SK-N-SH treated with all-trans-retinoic acid at 6 μM for 48 hours (cell line): Measurements from ENCODE around the gene TKTL1.
A peak's percentile ranks its signal among the peaks of the same experiment; 100 is the strongest.

Experiments
- ATAC-seq: fragments of 200-7000 bp; cut with Tn5 transposase; 3 replicates; pipeline ENCODE4 v1.9.1; 2020; ENCODE audit warnings: mild to moderate bottlenecking, moderate library complexity
- CREB5 ChIP-seq: fragments of 250-450 bp; sonication (Bioruptor Pico); IDR thresholded peaks from 2 replicates; pipeline ENCODE4 v1.5.1; 2020; ENCODE audit warnings: low read depth, mild to moderate bottlenecking, moderate library complexity
- CSRNP3 ChIP-seq: fragments of 250-450 bp; sonication (Bioruptor Pico); IDR thresholded peaks from 2 replicates; pipeline ENCODE4 v1.5.1; 2021; ENCODE audit warnings: mild to moderate bottlenecking, moderate library complexity
- ESRRG ChIP-seq: fragments of 250-450 bp; sonication (Bioruptor Pico); IDR thresholded peaks from 2 replicates; pipeline ENCODE4 v1.6.1; 2021; ENCODE audit warnings: mild to moderate bottlenecking
- OSR1 ChIP-seq: fragments of 250-450 bp; sonication (Bioruptor Pico); IDR thresholded peaks from 2 replicates; pipeline ENCODE4 v1.8.0; 2022; ENCODE audit warnings: moderate library complexity, mild to moderate bottlenecking, inconsistent platforms
- PATZ1 ChIP-seq: fragments of 250-450 bp; sonication (Bioruptor Pico); IDR thresholded peaks from 2 replicates; pipeline ENCODE4 v1.8.0; 2020; ENCODE audit warnings: mild to moderate bottlenecking, moderate library complexity, borderline replicate concordance
- POU6F1 ChIP-seq: fragments of 250-450 bp; sonication (Bioruptor Pico); IDR thresholded peaks from 2 replicates; pipeline ENCODE4 v1.8.0; 2021; ENCODE audit warnings: low read depth, mild to moderate bottlenecking, moderate library complexity, borderline replicate concordance
- PPARA ChIP-seq: fragments of 250-450 bp; sonication (Bioruptor Pico); IDR thresholded peaks from 2 replicates; pipeline ENCODE4 v1.5.0; 2020; ENCODE audit warnings: mild to moderate bottlenecking, borderline replicate concordance
- TCF4 ChIP-seq: fragments of 250-450 bp; sonication (Bioruptor Pico); IDR thresholded peaks from 2 replicates; pipeline ENCODE4 v1.8.0; 2021; ENCODE audit warnings: mild to moderate bottlenecking, moderate library complexity, borderline replicate concordance
- TSHZ2 ChIP-seq: fragments of 250-450 bp; sonication (Bioruptor Pico); IDR thresholded peaks from 2 replicates; pipeline ENCODE4 v1.5.0; 2020; ENCODE audit warnings: mild to moderate bottlenecking, moderate library complexity
- ZC3H10 ChIP-seq: fragments of 250-450 bp; sonication (Bioruptor Pico); IDR thresholded peaks from 2 replicates; pipeline ENCODE4 v1.5.1; 2021; ENCODE audit warnings: mild to moderate bottlenecking, moderate library complexity
- ZFP30 ChIP-seq: fragments of 450-650 bp; formaldehyde crosslinking; IDR thresholded peaks from 2 replicates; pipeline ENCODE4 v1.5.0; 2022; ENCODE audit warnings: mild to moderate bottlenecking, moderate library complexity
- ZNF565 ChIP-seq: fragments of 450-650 bp; formaldehyde crosslinking; conservative IDR thresholded peaks from 2 replicates; pipeline ENCODE4 v1.5.0; 2020; ENCODE audit warnings: low read depth, mild to moderate bottlenecking, moderate library complexity
- ZNF70 ChIP-seq: fragments of 450-650 bp; formaldehyde crosslinking; IDR thresholded peaks from 2 replicates; pipeline ENCODE4 v1.5.0; 2020; ENCODE audit warnings: mild to moderate bottlenecking, moderate library complexity

The TKTL1 gene

GRCh38 chrX:154367474-154368308, 72.1 kb downstream of the TKTL1 start:
- TF ChIP-seq TCF4 (CRISPR knock-in tag) (no peak), ZNF70 (CRISPR knock-in tag) (no peak), PPARA (CRISPR knock-in tag) (no peak), ZFP30 (CRISPR knock-in tag) (no peak), CREB5 (no peak), OSR1 (CRISPR knock-in tag) (no peak), CSRNP3 (no peak), POU6F1 (no peak), TSHZ2 (CRISPR knock-in tag) (no peak)
- ATAC-seq = no peak

GRCh38 chrX:154368630-154369448, 73.2 kb downstream of the TKTL1 start:
- ATAC-seq = peak; percentile 77

GRCh38 chrX:154369449-154370299, 74.1 kb downstream of the TKTL1 start:
- TF ChIP-seq ESRRG (no peak), PATZ1 (peak; percentile 95; the same call in 1 of the 2 replicates), ZC3H10 (CRISPR knock-in tag) (no peak)
- ATAC-seq = peak; percentile 64

More at GRCh38 chrX:154368630-154369448, 73.2 kb downstream of the TKTL1 start:
- peak; percentile 26; the same call in 1 of the 2 replicates for TF ChIP-seq PATZ1
- TF ChIP-seq ZNF565 = no peak
